Activated CD8-positive, alpha-beta memory T cell treated with anti-CD3 and anti-CD28 coated beads for 36 hours (primary cell): ENCODE measurements around the gene MEX3D. TPM values are rescaled to one million over a fixed set of nuclear protein-coding genes. Genes with fewer than 3 reads are reported as not detected.

Experiments used
- CTCF ChIA-PET: fragments of 350-600 bp; sonication (Branson Sonifier 250); formaldehyde crosslinking; loops from one replicate; lab custom pipeline; 2021; ENCODE audit warnings: antibody characterized with exemption; lab: Charles Lee
- POLR2A ChIA-PET: fragments of 350-600 bp; sonication (Branson Sonifier 250); formaldehyde crosslinking; loops from one replicate; lab custom pipeline; 2021; ENCODE audit warnings: antibody characterized with exemption; lab: Charles Lee
- total RNA-seq, 2 experiments: library from RNA; stranded (reverse); gene quantifications; one replicate each; pipeline ENCODE4 v1.2.3, GENCODE V29; 2021

MEX3D gene
- total RNA-seq, 2 experiments from 2014 or later = 11.0 to 11.9 TPM

GRCh38 chr19:1528596-1529429, 39.3 kb downstream of the MEX3D start:
- ChIA-PET CTCF (no interaction called here), POLR2A (no interaction called here)

GRCh38 chr19:1527650-1528309, 40.3 kb downstream of the MEX3D start:
- ChIA-PET CTCF (no interaction called here), POLR2A (no interaction called here)

DNA sequence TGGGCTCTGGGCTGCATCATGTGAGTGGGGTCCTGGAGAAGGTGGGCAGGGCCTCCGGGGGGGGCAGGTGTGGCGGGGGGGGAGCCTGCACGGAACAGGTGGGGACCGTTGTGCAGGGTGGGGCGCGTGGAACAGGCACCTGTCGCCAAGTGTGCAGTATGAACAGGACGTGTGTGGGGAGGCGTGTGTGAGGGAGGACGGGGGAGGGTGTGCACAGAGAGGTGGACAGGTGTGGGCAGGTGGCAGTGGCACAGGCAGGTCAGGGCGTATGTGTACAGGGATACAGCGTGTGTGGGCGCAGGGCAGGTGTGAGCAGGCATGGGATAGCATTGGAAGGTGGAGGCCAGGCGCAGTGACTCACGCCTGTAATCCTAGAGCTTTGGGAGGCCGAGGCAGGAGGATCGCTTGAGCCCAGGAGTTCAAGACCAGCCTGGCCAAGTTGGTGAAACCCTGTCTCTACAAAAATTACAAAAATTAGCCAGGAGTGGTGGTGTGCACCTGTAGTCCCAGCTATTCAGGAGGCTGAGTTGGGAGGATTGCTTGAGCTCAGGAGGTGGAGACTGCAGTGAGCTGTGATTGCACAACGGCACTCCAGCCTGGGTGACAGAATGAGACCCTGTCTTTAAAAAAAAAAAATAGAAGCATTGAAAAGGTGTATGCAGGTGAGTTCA, 41.0 kb downstream of the MEX3D start:
- ChIA-PET POLR2A (no interaction called here), CTCF (no interaction called here)

DNA sequence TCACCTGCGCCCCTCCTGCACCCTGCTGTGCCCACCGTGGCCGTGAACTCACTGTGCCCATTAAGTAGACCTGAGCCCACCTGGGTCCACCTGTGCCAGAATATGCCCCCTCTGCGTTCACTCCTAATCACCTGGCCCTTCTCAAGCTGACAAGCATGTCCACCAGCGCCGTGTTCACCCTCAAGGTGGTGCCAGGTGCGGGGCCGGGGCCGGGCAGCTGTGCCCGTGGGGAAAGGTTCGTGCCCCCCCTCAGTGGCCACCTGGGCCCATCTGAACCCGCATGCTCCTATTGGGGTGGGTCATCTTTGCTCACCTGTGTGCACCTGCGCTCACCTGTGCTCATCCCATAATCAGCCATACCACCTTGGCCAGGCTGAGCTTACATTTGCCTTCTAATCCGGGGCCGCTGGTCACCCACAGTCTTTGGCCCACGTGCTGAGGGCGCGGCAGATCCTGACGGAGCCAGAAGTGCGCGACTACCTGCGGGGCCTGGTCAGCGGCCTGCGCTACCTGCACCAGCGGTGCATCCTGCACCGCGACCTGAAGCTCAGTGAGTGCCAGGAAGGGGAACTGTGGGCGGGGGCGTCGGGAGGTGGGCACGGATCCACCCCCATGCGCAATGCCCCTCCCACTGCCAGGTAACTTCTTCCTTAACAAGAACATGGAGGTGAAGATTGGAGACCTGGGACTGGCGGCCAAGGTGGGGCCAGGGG, 41.9 kb downstream of the MEX3D start:
- ChIA-PET POLR2A (no interaction called here), CTCF (interaction anchor here (0.5 kb wide), 1 partner anchor 12 kb away, joined by 3 read pairs; no protein-coding TSS in a partner anchor)

GRCh38 chr19:1525343-1525742, 42.8 kb downstream of the MEX3D start:
- ChIA-PET CTCF (no interaction called here), POLR2A (no interaction called here)

DNA sequence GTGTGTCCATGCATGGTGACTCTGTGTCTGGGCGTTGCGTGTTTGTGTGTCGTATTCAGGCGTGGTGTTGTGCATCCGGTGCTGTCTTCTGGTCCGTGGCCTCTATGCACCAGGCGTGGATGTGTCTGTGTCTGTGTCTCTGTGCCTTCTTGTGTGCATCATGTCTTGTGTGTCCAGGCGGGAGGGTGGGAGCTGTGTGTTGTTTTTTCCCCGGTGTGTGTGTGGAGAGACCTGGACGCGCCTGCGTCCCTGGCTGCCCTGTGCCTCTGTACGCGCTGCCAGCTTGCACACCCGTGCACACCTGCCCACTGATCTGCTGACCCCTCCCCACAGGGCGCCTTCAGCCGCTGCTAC, 43.2 kb downstream of the MEX3D start:
- ChIA-PET CTCF (no interaction called here), POLR2A (no interaction called here)

DNA sequence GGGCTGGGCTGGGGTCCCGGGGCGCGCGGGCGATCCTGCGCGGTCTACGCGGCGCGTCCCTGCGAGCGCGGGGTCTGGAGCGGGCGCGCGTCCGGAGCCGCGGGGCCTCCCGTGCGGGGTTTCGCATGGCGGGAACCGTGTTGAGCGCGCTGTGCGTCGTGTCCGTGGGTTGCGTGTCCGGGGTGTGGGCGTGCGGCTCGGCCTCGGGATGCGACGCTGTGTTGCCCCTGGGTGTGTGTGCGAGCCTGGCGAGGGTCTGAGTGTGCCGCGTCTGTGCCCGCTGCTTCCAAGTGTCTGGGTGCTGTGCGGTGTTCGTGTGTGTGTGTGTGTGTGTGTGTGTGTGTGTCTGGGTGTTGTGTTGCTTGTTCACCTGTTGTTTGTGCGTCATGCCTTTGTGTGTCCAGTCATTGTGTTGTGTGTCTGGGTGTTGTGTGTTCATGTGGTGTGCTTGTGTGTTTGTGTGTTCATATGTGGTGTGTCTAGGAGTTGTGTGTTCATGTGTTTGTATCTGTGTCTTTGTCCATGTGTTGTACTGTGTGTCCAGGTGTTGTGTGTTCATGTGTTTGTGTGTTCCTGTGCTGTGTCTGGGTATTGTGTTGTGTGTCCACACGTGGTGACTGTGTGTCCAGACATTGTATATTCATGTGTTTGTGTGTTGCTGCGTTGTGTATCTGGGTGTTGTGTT, 43.7 kb downstream of the MEX3D start:
- ChIA-PET POLR2A (no interaction called here), CTCF (no interaction called here)

- ChIA-PET POLR2A (no interaction called here), CTCF (no interaction called here)
Measured at GRCh38 chr19:1523412-1524286, 44.5 kb downstream of the MEX3D start, which contains the start of gene PLK5. Gene PLK5, plus strand, starts transcription at chr19:1524077. Its CDS starts 2,920 bp downstream, at chr19:1526997.

DNA sequence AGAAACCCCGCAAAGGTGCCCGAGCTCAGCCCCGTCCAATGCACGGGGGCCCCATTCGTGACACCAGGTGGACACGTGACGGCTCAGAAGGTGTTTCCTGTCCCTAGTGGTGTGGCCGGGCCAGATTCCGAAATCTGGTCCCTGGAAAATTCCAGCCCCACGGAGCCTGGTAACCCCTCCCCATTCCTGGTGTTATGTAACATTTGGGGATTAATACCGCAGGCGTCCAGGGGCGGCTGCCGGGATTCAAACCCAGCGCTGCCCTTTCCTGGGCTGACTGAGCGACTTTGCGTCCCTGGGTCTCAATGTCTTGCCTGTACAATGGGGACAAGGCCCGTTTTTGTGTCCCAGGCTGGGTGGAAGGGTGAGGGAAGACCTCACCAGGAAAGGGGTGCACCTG, 45.3 kb downstream of the MEX3D start:
- ChIA-PET POLR2A (no interaction called here), CTCF (no interaction called here)

DNA sequence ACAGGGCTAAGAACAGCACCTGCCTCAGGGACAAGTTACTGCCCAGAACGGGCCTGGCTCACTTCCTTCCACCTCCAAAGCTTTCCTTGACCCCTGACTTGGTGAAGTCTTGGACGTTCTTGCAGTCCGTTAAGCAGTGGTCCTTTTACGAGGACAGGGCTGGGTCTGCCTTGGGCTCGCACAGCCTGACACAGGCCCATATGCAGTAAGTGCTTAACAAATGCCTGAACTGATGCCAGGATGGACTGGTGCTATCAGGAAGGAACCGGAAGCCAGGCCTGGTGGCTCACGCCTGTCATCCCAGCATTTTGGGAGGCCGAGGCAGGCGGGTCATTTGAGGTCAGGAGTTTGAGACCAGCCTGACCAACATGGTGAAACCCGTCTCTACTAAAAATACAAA, 46.1 kb downstream of the MEX3D start:
- ChIA-PET POLR2A (no interaction called here), CTCF (interaction anchor here (1.2 kb wide), 1 partner anchor 24 kb away, joined by 4 read pairs; no protein-coding TSS in a partner anchor)

DNA sequence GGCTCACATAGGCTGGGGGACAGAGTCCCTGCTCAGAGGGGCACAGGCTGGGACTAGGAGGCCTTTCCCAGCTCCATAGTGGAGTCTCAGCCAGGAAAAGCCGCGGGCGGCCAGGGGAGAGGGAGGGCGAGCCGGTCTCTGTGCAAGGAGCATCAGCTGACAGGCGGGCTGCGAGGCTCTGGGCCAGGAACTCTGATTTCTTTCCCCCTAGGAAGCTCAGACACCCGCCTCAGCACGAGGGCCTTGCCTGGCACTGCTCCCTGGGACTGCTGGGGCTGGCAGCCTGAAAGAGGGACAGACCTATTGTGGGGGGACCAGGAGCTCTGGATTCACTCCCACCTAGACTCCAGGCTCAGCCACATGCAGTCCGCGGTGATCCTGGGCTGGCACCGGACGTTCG, 46.5 kb downstream of the MEX3D start:
- CTCF ChIA-PET = interaction anchor here (1.2 kb wide), 1 partner anchor 24 kb away, joined by 4 read pairs; no protein-coding TSS in a partner anchor
- POLR2A ChIA-PET = no interaction called here

DNA sequence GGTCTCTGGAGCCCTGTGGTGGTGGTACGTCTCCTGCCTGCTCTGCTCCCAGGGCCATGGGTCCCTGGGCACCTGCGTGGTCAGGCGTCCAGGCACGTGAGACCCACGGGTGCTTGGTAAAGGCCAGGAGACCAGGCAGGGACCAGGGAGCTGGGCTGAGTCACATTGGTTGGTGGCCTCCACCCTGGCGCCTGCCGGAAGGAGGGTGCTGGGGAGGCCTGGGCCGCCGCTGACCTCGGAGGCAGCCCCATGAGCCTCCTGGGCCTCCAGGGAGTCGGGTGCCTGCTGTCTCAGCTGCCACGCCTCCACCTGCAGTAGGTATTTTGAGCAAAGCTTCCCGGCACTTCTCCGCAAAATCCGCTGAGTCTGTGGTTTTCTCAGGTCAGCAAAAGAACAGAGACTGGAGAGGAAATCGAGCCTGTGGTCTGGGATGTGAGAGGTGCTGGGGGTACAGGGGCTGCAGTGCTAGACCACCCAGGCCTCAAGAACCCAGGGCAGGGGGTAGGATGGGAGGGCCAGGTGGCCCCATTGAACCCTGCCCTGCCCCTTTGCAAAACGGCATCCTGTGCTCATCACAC, 47.8 kb downstream of the MEX3D start:
- CTCF ChIA-PET = no interaction called here

DNA sequence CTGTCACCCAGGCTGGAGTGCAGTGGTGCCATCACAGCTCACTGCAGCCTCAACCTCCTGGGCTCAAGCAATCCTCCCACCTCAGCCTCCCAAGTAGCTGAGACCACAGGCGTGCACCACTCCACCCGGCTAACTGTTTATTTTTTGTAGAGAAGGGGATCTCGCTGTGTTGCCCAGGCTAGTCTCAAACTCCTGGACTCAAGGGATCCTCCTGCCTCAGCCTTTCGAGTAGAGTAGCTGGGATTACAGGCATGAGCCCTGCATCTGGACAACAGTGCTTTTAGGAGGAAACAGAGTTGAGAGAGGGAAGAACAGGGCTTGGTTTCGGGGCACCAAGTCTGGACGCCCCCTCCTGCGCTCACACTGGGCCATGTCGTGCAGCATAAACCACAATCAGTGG, 48.3 kb downstream of the MEX3D start:
- ChIA-PET CTCF (interaction anchor here (0.6 kb wide), 1 partner anchor 764 kb away, joined by 3 read pairs; no protein-coding TSS in a partner anchor), POLR2A (interaction anchor here (0.7 kb wide), 1 partner anchor 235 kb away, joined by 6 read pairs; no protein-coding TSS in a partner anchor)

More for the DNA sequence above, 47.8 kb downstream of the MEX3D start:
- POLR2A ChIA-PET = no interaction called here

DNA sequence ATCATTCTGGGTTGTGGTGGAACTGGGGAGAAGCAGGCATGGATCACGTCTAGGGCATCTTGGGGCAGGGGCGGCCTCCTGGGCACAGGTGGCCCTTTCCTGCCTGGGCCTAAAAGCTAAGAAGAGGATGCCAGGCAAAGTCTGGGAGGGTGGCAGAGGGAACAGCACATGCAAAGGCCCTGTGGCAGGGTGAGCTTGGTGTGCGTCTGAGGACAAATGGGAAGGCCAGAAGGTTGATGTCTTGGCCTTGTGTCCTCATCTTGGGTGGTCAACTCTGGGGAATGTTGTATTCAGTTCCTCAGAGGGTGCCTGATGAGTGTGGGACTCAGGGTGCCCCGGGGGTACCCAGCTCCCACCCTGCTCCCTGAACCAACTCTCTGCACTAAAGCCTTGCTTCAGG, 49.7 kb downstream of the MEX3D start:
- CTCF ChIA-PET = no interaction called here
- POLR2A ChIA-PET = interaction anchor here (0.7 kb wide), 1 partner anchor 9 kb away, joined by 6 read pairs; no protein-coding TSS in a partner anchor

- ChIA-PET CTCF (interaction anchor here (0.6 kb wide), 1 partner anchor 68 kb away, joined by 3 read pairs; no protein-coding TSS in a partner anchor), POLR2A (no interaction called here)
Measured at GRCh38 chr19:1516395-1516753, 51.8 kb downstream of the MEX3D start.

GRCh38 chr19:1514986-1515721, 53.0 kb downstream of the MEX3D start:
- POLR2A ChIA-PET = no interaction called here
- CTCF ChIA-PET = interaction anchor here (0.9 to 1.3 kb wide), 2 partner anchors 14 to 157 kb away, joined by 3 read pairs; no protein-coding TSS in a partner anchor

GRCh38 chr19:1514295-1514661, 53.8 kb downstream of the MEX3D start:
- POLR2A ChIA-PET = no interaction called here
- CTCF ChIA-PET = interaction anchor here (0.9 to 1.3 kb wide), 2 partner anchors 13 to 158 kb away, joined by 3 read pairs; no protein-coding TSS in a partner anchor
